GM12865 (cell line): ENCODE measurements around the gene FOXO3.
"Not testable (repeated sequence)": the region's sequence is repeated elsewhere in the genome, so short reads cannot be mapped to it uniquely, and the experiment has no call there.

ENCODE experiments used
- DNase-seq: peaks from one replicate; pipeline ENCODE4 v3.0.0; 2010; ENCODE audit warnings: low read depth
- H3K4me3 ChIP-seq: 2 replicates; pipeline ENCODE4 v1.5.1; 2011; ENCODE audit warnings: mild to moderate bottlenecking, low read depth, low read length, control low read depth
- TF ChIP-seq, protein P1 (sequence below): IDR thresholded peaks from 2 replicates; pipeline ENCODE4 v1.5.1; 2011; ENCODE audit warnings: low read length, control low read depth, low read depth, inconsistent platforms; ENCODE audit not compliant: insufficient read depth; ENCODE audit errors: missing control alignments

The FOXO3 gene

DNA sequence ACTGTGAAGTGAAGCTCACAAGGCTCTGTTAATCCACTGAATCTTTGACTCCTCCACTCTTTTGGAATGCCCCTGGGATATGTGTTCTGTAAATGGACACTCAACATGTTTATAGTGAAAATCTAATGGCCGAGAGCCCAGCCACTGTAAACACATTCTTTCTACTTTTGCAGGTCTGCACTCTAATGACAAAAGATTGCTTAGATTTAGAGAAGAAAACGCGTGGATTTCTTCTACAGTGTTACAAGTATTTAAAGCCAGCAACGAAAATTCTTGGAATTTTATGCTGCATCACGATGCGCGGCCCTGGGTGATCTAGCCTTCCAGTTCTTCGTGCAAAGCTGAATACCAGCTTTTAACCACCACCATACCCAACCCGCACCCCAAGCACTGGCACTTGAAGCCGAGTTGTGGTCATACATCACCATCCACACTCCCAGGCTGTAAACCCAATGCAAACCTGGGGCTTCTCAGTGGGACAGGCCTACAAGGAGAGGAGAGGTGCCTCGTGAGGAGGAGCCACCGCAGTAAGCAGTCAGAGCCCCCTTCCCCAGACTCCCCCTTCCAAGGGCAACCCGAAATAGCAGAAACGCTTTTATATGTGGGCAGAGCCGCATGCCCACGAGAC, 3.7 kb upstream of the FOXO3 start:
- DNase-seq, result no peak
- TF ChIP-seq, protein P1, sequence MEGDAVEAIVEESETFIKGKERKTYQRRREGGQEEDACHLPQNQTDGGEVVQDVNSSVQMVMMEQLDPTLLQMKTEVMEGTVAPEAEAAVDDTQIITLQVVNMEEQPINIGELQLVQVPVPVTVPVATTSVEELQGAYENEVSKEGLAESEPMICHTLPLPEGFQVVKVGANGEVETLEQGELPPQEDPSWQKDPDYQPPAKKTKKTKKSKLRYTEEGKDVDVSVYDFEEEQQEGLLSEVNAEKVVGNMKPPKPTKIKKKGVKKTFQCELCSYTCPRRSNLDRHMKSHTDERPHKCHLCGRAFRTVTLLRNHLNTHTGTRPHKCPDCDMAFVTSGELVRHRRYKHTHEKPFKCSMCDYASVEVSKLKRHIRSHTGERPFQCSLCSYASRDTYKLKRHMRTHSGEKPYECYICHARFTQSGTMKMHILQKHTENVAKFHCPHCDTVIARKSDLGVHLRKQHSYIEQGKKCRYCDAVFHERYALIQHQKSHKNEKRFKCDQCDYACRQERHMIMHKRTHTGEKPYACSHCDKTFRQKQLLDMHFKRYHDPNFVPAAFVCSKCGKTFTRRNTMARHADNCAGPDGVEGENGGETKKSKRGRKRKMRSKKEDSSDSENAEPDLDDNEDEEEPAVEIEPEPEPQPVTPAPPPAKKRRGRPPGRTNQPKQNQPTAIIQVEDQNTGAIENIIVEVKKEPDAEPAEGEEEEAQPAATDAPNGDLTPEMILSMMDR, result no peak

DNA sequence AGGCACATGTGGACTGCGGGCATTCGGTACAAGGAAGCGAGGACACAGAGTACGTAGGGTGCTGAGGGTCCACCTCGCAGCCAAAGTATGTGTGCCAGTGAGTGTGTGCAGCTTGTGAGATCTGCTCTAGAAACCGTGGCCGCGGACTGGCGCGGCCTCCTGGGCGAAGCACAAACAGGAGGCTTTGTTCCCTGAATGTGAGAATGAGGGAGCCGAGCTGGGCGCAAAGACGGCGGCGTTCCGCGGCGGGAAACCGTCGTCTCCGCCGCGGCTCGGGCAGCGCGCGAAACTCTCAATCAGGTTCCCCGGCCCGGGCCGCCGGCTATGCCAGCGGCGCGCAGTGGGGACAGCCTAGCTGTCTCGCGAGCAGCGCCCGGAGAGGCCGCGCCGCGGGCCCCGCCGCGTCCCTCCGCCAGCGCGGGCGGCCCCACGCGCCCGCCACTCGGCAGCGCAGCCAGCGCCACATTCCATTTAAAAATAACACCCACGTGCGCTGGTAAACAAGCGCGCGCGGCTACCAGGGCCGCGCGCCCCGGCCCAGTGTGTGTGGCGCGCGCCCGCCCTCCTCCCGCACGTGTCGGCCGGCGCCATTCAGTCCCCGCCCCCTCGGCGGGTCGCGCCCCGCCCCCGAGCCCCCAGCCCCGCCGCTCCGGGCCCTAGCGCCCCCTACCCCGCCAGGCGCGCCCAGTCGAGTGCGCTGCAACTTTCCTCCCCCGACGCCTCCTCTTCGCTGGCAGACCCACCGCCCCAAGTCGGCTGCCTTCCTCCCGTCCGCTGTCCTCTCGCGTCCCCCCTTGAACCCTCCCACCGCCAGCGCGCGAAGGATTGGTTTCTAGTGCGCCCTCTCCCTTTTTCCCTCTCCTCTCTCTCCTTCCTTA, 3.0 kb upstream of the FOXO3 start:
- TF ChIP-seq, protein P1, result no peak
- H3K4me3 ChIP-seq, result peak overlapping the region; percentile 79
- DNase-seq, result peak; percentile 77

More for the DNA sequence above, 3.7 kb upstream of the FOXO3 start:
- peak overlapping the region; percentile 29 for H3K4me3 ChIP-seq

DNA sequence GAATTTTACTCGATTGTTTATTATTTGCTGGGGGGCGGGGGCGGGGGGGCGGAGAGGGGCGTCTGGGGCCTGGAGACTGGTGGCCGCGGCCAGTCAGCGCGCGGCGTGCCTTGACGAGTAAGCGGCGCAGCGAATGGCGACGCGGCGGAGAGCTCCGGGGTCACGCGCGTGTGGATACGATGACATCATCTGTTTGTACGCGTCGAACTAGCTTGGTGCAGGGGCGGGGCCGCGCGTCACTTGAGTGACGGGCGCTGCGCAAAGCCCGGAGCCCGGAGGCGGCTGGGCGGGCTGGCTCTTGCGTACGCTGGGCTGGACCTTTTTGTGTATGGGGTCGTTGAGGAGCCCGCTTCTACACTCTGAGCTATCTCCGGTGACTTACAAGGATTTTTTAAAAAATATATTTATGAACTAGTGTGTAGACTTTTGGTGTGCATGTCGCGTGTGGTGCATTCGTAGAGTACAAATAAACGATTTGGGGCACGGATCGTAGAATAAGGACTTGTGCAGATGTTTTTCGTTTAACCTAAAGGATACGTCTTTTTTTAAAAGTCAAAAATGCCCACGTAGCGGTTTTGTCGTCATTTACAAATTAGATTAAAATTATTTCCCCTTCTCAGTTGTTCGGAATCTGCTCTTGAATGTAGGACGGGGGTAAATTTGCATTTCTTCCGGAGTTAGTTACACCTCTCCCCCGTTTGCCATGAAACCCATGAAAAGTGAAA, 2.2 kb upstream of the FOXO3 start:
- TF ChIP-seq, protein P1, result no peak
- H3K4me3 ChIP-seq, result peak overlapping the region; percentile 79
- DNase-seq, result peak; percentile 99

DNA sequence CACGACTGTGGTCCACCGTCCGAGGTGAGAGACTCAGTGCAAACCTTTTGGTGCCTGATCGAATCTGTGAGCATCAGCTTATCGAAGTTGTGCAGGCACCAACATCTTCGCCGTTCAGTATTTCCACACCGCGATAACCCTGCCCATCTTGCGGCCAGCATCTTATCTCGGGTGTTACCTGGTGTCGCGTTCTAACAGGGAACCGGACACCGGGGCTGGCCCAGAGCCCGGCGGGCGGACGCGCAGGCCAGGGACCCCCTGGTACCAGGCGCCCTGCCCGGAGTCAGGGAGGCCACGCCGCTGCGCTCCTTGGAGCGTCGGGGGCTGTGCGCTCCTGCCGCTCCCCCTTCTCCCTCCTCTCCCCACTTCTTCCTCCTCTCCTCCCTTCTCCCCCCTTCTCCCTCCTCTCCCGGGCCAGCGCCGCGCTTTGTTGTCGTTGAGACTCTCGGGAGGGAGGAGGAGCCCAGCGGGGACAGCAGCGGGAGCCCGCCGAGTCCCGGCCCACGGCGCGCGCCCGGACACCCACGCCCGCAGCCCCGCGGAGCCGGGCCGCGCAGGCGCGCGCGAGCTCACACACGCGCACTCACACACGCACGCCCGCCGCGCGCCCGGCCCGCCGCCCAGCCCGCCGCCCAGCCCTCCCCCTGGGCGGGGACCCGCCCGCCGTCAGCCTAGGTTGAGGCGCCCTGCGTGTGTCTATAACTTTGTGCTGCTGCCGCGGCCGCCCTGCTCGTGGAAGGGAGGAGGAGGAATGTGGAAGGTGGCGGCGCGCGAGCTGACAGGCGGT, 1.4 kb upstream of the FOXO3 start:
- TF ChIP-seq, protein P1, result no peak
- peak overlapping the region; percentile 83 for H3K4me3 ChIP-seq
- peak; percentile 90 for DNase-seq

DNA sequence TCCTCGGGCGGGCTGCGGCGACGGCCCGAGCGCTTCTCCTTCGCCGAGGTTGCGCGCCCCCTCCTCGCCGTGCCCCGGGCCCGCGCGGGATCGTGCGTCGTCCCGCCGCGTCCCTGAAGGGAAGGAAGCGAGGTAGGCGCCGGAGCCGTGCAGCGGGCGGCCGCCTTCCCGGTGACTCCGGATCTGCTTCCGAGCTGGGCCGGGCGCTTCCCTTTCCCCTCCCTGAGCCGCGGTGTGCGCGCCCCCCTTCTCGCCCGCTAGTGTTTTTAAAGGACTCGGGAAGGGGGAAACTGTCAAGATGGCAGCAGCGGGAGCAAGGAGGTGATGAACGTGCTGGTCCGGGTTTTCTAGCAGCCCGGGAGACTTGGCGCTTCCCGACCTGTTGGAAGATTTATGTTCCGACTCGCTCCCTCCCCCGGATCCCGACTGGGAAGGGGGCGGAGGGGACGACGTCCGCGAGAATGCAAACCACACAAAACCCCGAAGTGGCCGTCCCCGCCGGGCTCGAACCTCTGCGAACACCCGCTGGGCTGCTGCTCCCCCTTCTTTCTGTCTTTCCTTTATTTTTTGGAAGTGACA, 744 bp upstream of the FOXO3 start:
- peak overlapping the region; percentile 83 for H3K4me3 ChIP-seq
- TF ChIP-seq, protein P1, result no peak
- DNase-seq, result no peak

DNA sequence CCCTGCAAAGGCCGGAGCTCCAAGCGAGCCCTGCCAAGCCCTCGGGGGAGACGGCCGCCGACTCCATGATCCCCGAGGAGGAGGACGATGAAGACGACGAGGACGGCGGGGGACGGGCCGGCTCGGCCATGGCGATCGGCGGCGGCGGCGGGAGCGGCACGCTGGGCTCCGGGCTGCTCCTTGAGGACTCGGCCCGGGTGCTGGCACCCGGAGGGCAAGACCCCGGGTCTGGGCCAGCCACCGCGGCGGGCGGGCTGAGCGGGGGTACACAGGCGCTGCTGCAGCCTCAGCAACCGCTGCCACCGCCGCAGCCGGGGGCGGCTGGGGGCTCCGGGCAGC, 561 bp downstream of the FOXO3 start:
- not testable (repeated sequence) for H3K4me3 ChIP-seq, DNase-seq
